Medulla oblongata (tissue), 1 donor: ENCODE results near the gene LOXL1.
A peak's percentile ranks its signal among the peaks of the same experiment; 100 is the strongest.
"Not testable (repeated sequence)": the region's sequence is repeated elsewhere in the genome, so short reads cannot be mapped to it uniquely, and the experiment has no call there.

ENCODE experiments used
- DNase-seq: peaks from one replicate; pipeline ENCODE4 v3.0.0-alpha.2; 2015; ENCODE audit errors: extremely low spot score

Gene LOXL1

GRCh38 chr15:73952171-73952912 is 26.1 kb downstream of the LOXL1 start:
- no peak for DNase-seq

DNA sequence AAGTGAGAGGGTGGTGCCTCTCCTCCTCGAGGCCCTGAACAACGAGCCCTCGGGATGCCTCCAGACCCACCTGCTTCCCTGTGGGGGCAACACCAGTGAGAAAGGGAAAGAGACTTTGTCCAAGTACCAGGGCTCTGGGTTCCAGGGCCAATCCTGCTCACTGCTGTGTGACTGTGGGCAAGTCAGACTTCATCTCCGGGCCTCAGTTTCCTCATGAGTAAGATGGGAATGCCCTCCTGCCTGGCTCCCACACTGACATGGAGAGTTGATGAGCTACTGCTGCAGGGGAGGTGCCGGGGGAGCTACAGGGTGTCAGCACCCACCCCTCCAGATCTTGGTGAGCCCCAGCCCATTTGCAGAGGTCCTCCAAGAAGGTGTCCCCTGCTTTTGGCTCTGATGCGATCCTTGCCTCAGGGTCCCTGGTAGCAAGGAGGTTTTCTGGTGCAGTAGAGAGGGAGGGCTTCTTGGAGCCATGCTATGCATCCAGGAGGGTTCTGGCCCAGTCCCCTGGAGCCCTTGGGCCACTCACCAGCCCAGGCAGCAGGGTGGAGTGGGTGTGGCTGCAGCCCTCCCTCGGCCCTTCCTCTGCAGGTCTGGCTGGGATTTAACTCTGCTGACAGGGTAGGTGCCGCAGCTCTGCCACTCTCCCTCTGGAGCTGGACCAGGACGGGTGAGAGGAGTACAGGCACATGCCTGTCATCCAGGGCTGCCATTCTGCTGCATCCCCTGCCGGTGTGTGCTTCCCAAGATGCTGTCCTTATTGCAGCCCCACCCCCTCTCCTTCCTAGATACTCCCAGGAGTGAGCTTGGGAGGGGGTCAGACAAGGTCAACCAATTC is 26.9 kb downstream of the LOXL1 start:
- no peak for DNase-seq

DNA sequence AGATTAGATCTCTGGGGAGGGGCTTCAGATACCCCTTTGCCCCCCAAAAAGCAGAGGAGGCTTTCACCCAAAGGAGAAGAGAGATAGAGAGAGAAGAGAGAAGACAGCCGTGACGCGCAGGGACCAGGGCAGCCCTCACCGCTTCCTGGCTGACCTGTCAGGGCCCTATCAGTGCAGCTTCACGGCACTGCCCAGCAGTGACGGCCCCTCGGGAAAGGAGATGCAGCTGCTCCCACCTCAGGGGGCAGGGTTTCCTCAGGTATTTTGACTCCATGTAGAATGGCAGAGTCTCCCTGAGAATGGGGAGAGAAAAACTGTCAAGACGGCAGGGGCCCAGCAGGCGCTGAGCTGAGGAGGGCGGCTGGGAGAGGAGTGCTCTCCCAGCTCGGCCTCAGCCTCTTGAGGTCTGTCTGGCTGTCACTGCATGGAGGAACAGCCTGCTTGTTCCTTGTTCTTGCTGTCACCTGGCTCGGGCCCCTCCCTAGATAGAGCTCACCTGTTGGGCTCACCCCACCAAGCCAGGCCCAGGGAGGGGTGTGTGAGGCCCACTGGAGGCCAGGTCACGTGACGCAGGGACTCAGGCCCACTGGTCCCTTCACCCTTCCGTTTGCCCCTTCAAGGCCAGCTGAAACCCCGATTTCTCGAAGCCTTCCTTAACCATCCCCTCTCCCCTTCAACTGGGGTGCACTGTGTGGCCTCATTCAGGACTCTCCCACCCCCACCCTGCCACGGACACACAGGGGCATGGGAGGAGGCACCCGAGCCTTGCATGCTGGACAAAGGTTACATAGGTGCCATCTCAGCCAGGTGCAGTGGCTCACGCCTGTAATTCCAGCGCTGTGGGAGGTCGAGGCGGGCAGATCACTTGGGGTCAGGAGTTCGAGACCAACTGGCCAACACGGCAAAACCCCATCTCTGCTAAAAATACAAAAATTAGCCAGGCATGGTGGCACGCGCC is 28.2 kb downstream of the LOXL1 start:
- DNase-seq: no peak

DNA sequence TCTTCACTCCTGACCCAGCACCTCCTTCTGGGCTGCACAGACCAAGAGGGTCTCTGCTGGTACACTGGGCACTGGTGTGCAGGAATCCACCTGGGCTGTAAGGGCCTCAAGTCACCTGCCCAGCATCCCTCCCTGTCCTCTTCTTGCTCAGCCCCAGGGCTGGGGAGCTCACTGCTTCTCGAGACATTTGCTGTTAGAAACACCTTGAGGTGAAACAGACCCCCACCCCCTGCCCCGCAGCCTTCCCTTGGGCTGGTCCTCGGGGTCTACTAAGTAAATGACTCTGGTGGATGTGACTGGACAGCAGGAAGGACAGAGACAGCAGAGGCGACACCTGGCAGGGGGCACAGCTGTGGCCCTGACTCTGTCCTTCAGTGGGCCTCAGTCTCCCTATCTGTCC is 29.1 kb downstream of the LOXL1 start:
- no peak for DNase-seq

DNA sequence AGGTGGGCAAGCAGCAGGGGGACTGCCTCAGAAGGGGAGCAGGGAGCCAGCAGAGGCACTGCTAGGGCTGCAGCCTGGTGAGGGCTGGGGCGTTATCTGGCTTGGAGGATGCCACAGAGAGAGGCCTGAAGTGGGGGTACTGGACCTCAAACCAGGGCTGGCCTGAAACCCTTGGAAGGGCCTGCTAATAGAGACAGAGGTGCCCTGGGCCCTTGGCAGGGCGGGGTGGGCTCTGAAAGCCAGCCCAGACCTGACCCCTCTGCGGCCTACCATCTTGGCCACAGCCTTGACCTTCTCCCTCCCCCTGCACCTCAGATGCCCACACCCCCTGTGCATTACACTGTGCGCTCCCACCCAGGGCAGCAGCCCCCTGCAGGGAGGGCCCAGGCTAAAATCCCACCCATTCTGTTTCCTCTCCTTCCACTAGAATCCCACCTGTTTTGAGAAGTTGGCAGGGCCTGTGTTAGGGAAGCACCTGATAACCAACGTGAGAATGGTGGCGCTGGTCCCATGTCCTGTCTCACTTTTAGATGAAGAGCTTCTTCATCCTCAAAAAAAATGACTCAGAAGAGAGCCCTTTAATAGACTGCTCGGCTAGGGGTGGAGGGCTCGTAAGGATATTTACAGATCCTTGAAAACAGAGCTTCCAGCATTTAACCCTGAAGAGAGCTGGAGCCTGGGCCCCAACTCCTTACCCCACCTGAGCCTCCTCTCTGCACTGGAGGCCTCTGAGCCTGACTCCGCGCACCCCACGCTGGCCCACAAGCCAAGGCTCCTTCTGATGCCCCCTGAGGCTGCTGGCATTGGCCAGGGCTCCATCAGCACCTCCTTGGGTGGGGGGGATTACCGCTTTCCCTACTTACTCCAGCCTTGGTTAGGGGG is 29.8 kb downstream of the LOXL1 start:
- no peak for DNase-seq

- DNase-seq: no peak
Measured at GRCh38 chr15:73956743-73957135, 30.5 kb downstream of the LOXL1 start.

GRCh38 chr15:73957276-73957675 is 31.0 kb downstream of the LOXL1 start:
- DNase-seq: no peak

DNA sequence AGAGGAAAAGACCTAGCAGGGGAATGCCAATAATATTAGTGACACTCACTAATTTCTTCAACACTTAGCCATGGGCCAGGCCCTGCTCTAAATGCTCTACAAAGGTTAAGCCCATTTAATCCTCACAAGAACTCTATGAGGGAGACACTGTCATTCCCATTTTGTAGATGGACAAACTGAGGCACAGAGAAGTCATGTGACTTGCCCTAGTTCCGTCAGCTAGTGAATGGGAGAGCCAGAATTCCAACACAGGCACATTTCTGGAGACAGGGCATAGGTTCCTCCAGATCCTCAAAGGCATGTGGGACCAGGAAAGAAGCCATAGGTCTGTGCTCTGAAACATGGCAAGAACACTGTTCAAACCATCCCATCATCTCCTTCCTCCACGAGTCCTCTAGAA is 31.5 kb downstream of the LOXL1 start:
- DNase-seq: no peak

DNA sequence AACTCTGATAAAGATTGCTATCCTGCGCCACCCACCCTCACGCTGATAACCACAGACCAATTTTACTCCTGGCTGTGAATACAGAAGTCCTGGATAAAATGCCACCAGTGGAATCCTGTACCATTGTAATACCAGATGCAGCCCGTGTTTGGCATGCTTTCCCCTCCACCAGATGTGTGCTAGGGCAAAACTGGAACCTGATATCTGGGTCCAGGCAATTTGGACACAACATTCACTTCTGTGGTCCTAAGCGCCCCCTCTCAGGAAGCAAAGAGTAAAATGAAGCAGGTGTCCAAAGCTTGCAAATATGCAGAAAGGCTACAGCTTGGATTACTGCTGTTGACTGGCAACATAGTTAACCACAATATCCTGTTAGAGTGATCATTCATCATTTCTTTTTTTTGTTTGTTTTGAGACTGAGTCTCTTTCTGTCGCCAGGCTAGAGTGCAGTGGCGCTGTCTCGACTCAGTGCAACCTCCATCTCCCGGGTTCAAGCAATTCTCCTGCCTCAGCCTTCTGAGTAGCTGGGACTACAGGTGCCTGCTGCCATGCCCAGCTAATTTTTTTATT is 32.8 kb downstream of the LOXL1 start:
- no peak for DNase-seq

- DNase-seq: no peak
Measured at GRCh38 chr15:73959801-73960200, 33.5 kb downstream of the LOXL1 start.

- DNase-seq: not testable (repeated sequence)
Measured at GRCh38 chr15:73960472-73961070, 34.3 kb downstream of the LOXL1 start.

DNA sequence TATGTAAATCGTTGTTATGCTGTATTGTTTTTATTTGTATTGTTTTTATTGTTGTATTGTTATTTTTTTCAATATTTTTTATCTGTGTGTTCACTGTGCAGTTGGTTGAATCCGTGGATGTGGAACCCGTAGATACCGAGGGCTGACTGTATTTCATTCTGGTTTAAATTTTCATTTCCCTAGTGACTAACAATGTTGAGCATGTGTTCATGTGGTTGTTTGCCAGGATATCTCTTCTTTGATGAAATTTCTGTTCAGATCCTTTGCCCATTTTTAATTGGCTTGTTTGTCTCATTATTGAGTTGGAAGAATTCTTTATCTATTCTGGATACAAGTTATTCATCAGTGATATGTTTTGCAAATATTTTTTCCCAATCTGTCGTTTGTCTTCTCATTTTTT is 36.2 kb downstream of the LOXL1 start:
- DNase-seq: no peak

DNA sequence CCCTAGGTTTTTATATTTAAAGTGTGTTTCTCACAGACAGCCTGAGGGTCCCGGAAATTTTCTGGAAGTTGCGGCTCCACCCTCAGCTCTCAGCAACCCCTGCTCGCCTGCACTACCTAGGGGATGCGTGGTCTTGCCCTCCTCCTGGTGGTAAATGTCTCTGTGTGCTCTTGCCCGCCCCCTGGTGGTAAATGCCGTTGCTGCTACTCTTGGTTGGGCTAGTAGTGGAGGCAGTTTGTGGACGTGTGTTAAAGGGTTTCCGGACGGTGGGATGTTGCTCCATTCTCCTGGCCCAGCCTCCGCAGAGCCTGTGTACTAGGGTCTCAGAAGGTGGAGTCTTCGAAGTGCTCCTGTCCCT is 38.5 kb downstream of the LOXL1 start:
- peak; percentile 79 for DNase-seq

- no peak for DNase-seq
Measured at GRCh38 chr15:73965094-73965757, 39.0 kb downstream of the LOXL1 start.

- DNase-seq: no peak
Measured at GRCh38 chr15:73965758-73966113, 39.5 kb downstream of the LOXL1 start.

DNA sequence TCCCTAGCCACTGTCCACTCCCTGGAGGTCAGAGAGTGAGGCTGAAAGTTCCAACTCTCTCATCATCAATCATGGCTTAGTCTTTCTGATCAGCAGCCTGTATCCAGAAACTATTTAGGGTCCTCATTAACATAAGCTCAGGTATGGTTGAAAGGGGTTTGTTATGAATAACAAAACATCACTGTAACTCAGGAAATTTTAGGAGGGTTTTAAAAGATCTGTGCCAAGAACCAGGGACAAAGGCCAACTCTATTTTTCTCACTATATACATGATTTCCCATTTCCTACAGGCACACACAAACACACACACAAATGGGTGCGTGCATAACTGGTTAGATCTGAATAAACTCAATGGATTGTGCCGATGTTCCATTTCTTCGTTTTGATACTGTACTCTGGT is 42.2 kb downstream of the LOXL1 start:
- DNase-seq: no peak

GRCh38 chr15:73969151-73969759 is 43.0 kb downstream of the LOXL1 start:
- DNase-seq: no peak

DNA sequence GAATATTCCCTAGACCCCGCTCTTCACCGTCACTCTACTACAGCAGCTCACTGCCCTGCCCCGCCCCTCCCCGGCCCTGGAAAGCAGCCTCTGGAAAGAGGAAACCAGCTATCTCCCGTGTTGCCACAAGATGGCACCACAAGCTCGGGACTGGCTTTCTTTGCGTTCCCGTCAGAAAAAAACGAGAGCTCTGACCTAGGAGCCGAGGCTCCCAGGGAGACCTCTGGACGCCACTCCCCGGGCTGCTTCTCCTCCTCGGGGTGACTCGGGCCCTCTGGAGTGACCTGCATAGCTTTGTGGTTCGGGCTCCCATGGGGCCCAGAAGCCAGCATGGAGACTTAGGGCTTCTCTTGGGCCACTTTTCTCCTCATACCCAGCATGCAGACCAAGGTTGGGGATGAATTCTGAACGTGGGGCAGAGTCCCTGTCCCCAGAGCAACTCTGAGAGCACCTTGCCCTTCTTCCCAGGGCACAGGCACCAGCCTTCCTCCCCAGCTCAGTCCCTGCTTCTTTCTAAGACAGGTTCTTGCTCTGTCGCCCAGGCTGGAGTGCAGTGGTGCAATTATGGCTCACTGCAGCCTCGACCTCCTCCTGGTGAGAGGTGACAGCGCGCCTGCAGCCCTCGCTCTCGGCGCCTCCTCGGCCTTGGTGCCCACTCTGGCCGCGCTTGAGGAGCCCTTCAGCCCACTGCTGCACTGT is 46.9 kb downstream of the LOXL1 start:
- peak; percentile 91 for DNase-seq

DNA sequence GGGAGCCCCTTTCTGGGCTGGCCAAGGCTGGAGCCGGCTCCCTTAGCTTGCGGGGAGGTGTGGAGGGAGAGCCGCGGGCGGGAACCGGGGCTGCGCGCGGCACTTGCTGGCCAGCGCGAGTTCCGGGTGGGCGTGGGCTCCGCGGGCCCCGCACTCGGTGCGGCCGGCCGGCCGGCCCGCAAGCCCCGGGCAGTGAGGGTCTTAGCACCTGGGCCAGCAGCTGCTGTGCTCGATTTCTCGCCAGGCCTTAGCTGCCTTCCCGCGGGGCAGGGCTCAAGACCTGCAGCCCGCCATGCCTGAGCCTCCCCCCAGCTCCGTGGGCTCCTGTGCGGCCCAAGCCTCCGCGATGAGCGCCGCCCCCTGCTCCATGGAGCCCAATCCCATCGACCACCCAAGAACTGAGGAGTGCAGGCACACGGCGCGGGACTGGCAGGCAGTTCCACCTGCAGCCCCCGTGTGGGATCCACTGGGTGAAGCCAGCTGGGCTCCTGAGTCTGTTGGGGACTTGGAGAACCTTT is 47.5 kb downstream of the LOXL1 start:
- DNase-seq: not testable (repeated sequence)
